ENCODE data around the gene LRP1B.

- TF ChIP-seq, protein P1, sequence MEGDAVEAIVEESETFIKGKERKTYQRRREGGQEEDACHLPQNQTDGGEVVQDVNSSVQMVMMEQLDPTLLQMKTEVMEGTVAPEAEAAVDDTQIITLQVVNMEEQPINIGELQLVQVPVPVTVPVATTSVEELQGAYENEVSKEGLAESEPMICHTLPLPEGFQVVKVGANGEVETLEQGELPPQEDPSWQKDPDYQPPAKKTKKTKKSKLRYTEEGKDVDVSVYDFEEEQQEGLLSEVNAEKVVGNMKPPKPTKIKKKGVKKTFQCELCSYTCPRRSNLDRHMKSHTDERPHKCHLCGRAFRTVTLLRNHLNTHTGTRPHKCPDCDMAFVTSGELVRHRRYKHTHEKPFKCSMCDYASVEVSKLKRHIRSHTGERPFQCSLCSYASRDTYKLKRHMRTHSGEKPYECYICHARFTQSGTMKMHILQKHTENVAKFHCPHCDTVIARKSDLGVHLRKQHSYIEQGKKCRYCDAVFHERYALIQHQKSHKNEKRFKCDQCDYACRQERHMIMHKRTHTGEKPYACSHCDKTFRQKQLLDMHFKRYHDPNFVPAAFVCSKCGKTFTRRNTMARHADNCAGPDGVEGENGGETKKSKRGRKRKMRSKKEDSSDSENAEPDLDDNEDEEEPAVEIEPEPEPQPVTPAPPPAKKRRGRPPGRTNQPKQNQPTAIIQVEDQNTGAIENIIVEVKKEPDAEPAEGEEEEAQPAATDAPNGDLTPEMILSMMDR (IDR thresholded peaks at IDR 0.05; ENCODE audit: low read length): no peak
- TF ChIP-seq EZH2 (IDR thresholded peaks at IDR 0.05; ENCODE audit: borderline replicate concordance, low read length): no peak
Observed at GRCh38 chr2:141692829-141693228, 438.0 kb downstream of the LRP1B start.
